Measurements from ENCODE around the gene MYT1.

Gene MYT1

DNA sequence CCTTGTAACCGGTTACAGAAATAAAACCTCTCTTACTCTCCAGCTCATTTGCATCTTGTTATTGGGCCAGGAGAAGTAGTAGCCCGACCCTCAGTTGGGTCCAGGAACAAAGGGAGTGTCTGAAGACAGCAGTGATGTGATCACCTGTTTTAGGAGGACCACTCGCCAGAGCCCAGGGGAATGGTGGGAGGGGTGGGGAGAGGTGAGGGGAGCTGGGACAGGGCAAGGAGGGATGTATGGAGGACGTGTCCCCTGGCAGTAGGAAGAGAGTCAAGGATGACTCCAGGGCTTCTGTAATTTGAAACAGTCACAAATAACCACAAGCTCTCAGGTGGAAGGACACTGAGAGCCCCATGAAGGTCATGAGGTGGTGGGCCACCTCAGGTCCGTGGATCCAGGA lies 89.9 kb downstream of the MYT1 start:
- no peak for DNase-seq

GRCh38 chr20:64254571-64255360 lies 90.5 kb downstream of the MYT1 start:
- no peak for DNase-seq

- peak; percentile 76 for DNase-seq
Measured at GRCh38 chr20:64255361-64256281, 91.4 kb downstream of the MYT1 start, which contains the start of gene PCMTD2. TSS of gene PCMTD2 (plus strand) at chr20:64255748. CDS start at chr20:64259966, 4,218 bp downstream.

DNA sequence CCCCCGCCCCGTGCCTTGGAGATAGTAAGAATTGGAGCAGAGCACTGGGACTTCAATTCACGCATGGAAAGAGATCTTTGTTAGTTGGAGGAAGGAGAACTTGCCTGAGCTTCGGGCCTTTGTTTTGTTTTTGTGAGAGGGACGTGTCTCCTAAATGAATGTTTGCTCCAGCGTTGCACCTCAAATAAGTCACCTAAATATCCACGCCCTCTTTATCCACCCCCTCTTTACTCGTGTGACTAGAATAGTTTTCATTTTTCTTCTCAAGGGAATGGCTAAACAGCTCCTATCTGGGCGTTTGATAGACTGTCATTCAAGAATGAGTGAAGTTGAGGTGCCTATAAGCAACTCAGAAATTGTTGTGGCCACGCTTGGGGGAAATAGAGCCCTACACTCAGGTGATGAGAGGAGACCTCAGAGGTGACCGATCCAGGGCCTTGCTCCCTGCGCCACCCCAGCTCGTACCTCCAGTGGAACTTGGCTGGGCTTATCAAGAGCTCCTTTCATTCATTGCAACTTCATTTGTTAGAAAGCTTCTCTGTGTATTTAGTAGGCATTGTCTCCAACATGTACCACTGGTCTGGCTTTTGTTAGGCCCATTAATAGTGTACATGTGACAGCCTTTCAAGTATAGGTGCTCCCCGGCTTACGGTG lies 92.2 kb downstream of the MYT1 start:
- DNase-seq = no peak

GRCh38 chr20:64257107-64257757 lies 93.0 kb downstream of the MYT1 start:
- no peak for DNase-seq

DNA sequence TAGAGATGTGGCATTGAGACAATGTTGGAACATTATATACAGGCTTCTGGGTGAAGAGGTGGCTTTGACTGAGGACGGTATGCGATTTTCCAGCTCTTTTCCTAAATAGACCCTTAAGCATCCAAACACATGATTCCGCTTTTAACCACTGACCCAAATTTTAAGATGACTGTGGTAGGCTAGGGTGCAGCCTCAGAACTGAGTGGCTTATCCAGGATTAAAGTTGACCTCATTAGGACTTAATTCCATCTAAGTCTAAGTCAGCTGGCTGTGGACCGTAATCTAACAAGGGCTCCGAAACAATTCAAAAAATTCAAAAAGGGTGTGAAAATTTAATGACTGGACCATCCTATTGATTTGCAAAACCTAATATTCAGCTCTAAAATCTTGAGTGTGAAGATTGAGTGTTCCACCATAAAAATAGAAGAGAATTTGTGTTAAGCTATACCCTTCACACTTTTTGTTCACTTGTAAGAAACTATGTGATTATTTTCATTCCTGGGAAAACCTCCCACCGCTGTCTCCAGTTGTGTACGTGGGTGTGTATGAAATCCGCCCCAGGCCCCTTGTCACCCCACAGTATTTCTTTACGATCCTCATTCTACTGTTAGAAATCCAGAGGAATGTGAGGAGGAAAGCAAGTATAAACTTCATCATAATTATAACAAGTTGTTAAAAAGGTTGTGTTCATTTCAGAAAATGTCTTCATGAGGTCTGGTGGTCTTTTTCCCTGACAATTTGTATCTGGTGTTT lies 94.0 kb downstream of the MYT1 start:
- DNase-seq = no peak

GRCh38 chr20:64260239-64260638 lies 96.0 kb downstream of the MYT1 start:
- DNase-seq = no peak

GRCh38 chr20:64261138-64261537 lies 96.9 kb downstream of the MYT1 start:
- no peak for DNase-seq

DNA sequence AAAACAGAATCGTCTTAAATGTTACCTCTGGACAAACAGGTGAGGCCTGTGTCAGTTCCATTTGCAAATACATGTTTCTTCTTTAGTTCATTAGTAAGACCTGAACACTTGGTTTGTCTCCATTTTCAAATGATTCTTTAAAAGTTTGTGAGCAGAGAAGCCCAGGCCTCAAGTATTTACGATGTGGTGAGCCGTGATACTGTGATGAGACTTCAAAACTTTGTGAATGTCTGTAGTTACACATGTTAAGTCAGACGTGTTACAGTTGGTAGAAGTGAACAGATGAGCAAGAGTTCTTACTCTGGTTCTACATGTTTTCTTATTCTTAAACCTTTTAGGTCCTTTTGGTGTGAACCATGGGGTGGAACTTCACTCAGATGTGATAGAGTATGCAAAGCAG lies 99.8 kb downstream of the MYT1 start:
- no peak for DNase-seq

DNA sequence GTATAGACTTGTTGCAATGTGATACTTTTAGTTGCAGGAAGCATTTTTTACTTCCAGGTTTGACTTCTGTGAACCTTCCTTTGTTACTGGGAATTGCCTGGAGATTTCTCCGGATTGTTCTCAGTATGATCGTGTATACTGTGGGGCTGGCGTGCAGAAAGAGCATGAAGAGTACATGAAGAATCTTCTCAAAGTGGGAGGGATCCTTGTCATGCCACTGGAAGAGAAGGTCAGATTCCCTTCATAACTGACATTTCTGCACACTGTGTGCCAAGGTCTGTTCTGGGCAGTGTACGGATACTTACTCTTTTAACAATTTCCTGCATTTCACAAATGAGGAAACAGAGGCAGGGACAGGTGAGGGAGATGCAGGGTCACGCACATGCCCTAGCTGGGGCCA lies 100.9 kb downstream of the MYT1 start:
- no peak for DNase-seq

GRCh38 chr20:64266988-64267387 lies 102.7 kb downstream of the MYT1 start:
- no peak for DNase-seq

DNA sequence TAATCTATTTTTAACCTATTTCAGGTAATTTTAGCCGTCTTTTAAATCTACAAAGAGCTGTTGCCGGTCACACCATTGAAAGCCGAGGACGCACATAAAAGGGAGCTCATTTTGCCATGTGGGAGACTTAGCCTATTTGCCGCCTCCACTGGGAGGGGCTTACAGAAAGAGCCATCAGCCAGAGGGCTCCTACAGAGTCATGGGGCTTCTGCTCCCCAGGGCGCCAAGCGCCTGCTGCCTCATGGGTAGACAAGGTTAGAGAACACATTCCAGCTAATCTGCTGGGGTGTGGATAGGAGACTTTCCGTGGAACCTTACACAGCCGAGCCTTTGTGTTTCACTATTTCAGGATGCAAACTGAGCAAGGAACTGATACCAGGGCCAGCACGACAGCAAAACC lies 103.9 kb downstream of the MYT1 start:
- DNase-seq = no peak

DNA sequence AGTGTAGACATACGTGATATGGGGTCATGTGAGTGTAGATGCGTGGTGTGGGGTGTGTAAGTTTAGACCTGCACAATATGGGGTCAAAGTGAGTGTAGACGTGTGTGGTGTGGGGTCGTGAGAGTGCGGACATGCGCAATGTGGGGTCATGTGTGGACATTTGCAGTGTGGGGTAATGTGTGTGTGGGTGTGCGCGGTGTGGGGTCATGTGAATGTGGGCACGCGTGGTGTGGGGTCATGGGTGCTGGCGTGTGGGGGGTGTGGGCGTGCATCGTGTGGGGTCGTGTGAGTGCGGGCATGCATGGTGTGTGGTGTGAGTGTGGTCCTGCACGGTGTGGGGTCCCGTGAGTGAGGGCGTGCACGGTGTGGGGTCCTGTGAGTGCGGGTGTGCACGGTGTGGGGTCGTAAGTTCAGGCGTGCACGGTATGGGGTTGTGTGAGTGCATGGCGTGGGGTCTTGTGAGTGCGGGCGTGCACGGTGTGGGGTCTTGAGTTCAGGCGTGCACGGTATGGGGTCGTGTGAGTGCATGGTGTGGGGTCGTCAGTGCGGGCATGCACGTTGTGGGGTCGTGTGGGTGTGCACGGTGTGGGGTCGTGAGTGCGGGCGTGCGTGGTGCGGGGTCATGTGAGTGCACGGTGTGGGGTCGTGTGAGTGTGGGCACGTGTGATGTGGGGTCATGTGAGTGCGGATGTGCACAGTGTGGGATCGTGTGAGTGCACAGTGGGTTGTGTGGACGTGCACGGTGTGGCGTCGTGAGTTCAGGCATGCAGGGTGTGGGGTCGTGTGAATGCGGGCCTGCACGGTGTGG lies 105.6 kb downstream of the MYT1 start:
- no peak for DNase-seq

DNA sequence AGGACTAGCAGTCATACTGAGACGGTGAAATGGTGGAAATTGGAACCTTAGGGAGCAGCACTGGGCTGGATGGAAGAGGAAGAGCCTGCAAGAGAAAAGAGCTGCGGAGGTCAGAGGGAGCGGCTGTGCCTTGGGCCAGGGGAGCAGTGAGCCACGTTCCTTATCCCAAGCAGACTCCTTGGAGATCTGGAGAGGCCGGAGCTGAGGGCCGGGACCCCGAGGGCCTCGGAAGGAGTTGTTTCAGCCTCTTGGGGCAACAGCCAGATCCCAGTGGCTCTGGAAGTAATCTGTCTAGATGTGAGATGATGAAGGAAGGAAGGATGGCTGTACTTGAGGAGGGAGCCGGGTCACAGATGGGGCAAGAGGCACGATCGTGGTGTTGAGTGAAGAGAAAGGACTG lies 107.4 kb downstream of the MYT1 start:
- no peak for DNase-seq

GRCh38 chr20:64273109-64273508 lies 108.9 kb downstream of the MYT1 start:
- DNase-seq = no peak

DNA sequence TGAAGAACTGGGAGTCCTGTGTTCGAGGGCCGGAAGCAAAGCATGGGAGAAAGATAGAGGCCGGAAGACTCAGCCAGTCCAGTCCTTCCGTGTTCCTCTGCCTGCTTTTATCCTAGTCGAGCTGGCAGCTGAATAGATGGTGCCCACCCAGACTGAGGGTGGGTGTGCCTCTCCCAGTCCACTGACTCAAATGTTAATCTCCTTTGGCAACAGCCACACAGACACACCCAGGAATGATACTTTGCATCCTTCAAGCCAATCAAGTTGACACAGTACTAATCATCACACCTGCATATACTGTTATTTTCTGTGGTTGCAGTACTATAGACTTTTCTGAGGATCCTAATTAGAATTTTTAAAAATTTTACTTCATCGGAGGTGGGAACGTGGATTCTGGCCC lies 112.6 kb downstream of the MYT1 start:
- DNase-seq = no peak

GRCh38 chr20:64277571-64278316 lies 113.5 kb downstream of the MYT1 start:
- DNase-seq = no peak

DNA sequence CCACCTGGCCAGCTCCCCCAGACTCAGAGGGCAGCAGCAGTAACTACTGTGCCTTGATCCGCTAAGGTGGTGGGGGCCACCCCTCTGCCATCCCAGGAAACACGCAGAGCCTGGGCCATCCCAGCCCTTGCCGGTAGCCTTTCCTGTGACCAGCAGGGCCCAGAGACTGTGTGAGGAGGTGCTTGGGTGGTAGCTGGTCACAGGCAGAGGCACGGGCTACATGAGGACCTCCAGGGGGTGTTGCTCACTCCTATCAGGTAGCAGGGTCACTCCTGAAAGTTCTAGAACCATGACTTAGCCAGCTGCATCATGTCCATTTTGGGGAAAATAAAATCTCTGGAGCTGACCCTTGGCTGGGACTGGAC lies 114.0 kb downstream of the MYT1 start:
- no peak for DNase-seq

- no peak for DNase-seq
Measured at GRCh38 chr20:64279826-64280459, 115.7 kb downstream of the MYT1 start.

- no peak for DNase-seq
Measured at GRCh38 chr20:64280460-64280843, 116.2 kb downstream of the MYT1 start.

All from NCI-H1436 (cell line).